ENCODE results near the gene GRM1. TPM values are rescaled to one million over a fixed set of nuclear protein-coding genes. Genes with fewer than 3 reads are reported as not detected.

GRM1 gene
- polyA plus RNA-seq, 1 experiment: 0.01 TPM

- ChIA-PET CTCF (no interaction called here), POLR2A (no interaction called here)
- Histone ChIP-seq H3K9me3 (ENCODE audit: control insufficient read depth, insufficient read depth, low read length) (no peaks in the 10 kb centered on the region), H3K4me3 (ENCODE audit: low read depth, low read length) (no peak overlapping the region), H3K27me3 (ENCODE audit: control insufficient read depth, insufficient read depth, low read length) (no peaks in the 10 kb centered on the region), H3K27ac (ENCODE audit: low read depth, low read length) (no peak overlapping the region)
- TF ChIP-seq CTCF (IDR thresholded peaks at IDR 0.05; ENCODE audit: low read depth, low read length): no peak
- no peak for DNase-seq (ENCODE audit: low read depth, low spot score)
Measured at GRCh38 chr6:146339716-146340115, 310.9 kb downstream of the GRM1 start.

GRCh38 chr6:146341493-146342230 lies 312.8 kb downstream of the GRM1 start:
- H3K9me3 ChIP-seq (ENCODE audit: control insufficient read depth, insufficient read depth, low read length): no peaks in the 10 kb centered on the region
- H3K4me3 ChIP-seq (ENCODE audit: low read depth, low read length): no peak overlapping the region
- ChIA-PET POLR2A (no interaction called here), CTCF (interaction anchor here (0.5 kb wide), 1 partner anchor 360 kb away, joined by 3 read pairs; no protein-coding TSS in a partner anchor)
- TF ChIP-seq CTCF (IDR thresholded peaks at IDR 0.05; ENCODE audit: low read depth, low read length): no peak
- DNase-seq (ENCODE audit: low read depth, low spot score): no peak
- no peaks in the 10 kb centered on the region for H3K27me3 ChIP-seq (ENCODE audit: control insufficient read depth, insufficient read depth, low read length)
- no peak overlapping the region for H3K27ac ChIP-seq (ENCODE audit: low read depth, low read length)

GRCh38 chr6:146345598-146345997 lies 316.7 kb downstream of the GRM1 start:
- ChIA-PET CTCF (no interaction called here), POLR2A (no interaction called here)
- Histone ChIP-seq H3K27me3 (ENCODE audit: control insufficient read depth, insufficient read depth, low read length) (no peaks in the 10 kb centered on the region), H3K9me3 (ENCODE audit: control insufficient read depth, insufficient read depth, low read length) (no peaks in the 10 kb centered on the region), H3K4me3 (ENCODE audit: low read depth, low read length) (no peak overlapping the region), H3K27ac (ENCODE audit: low read depth, low read length) (no peak overlapping the region)
- no peak for DNase-seq (ENCODE audit: low read depth, low spot score)
- TF ChIP-seq CTCF (IDR thresholded peaks at IDR 0.05; ENCODE audit: low read depth, low read length): no peak

DNA sequence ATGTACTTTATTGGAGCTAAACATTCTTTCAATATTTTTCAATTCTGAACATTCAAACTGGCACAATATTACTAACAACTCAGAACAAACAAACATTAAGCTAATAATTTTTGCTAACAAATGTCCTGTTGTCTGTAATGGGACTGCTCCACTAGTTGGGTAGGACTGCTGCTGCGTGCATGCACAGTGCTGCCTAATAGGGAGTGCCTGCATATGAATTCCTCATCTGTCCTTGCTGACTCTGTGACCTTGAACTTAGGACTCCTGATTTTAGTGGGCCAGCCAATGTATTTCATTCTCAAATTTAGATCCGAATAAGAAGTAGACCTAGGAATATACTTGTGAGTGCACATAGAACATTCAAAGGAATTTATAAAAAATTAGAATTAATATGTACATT lies 318.2 kb downstream of the GRM1 start:
- no peaks in the 10 kb centered on the region for H3K9me3 ChIP-seq (ENCODE audit: control insufficient read depth, insufficient read depth, low read length)
- ChIA-PET CTCF (interaction anchor here (0.5 kb wide), 1 partner anchor 1407 kb away, joined by 7 read pairs; no protein-coding TSS in a partner anchor), POLR2A (no interaction called here)
- TF ChIP-seq CTCF (IDR thresholded peaks at IDR 0.05; ENCODE audit: low read depth, low read length): no peak
- H3K4me3 ChIP-seq (ENCODE audit: low read depth, low read length): no peak overlapping the region
- DNase-seq (ENCODE audit: low read depth, low spot score): no peak
- no peaks in the 10 kb centered on the region for H3K27me3 ChIP-seq (ENCODE audit: control insufficient read depth, insufficient read depth, low read length)
- no peak overlapping the region for H3K27ac ChIP-seq (ENCODE audit: low read depth, low read length)

DNA sequence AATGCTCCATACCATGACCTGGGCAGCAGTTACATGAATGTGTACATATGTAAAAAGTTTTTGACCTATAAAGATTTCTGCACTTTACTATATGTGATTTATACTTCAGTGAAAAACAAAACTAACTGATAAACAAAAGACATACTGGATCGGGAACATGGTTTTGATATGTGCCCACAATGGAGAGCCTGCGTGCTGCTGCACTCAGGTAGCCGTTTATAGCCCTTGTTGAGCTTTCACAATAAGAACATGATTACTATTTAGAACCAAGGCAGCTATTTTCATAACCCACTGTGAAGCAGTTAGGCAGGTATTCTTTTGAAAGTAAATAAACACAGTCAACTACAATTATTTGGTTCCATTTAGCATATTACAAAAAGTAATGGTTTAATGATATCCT lies 318.8 kb downstream of the GRM1 start:
- no peaks in the 10 kb centered on the region for H3K27me3 ChIP-seq (ENCODE audit: control insufficient read depth, insufficient read depth, low read length)
- H3K27ac ChIP-seq (ENCODE audit: low read depth, low read length): no peak overlapping the region
- H3K4me3 ChIP-seq (ENCODE audit: low read depth, low read length): no peak overlapping the region
- no peak for DNase-seq (ENCODE audit: low read depth, low spot score)
- no peak for TF ChIP-seq CTCF (IDR thresholded peaks at IDR 0.05; ENCODE audit: low read depth, low read length)
- ChIA-PET CTCF (no interaction called here), POLR2A (no interaction called here)
- no peaks in the 10 kb centered on the region for H3K9me3 ChIP-seq (ENCODE audit: control insufficient read depth, insufficient read depth, low read length)
